ENCODE data around the gene ZDHHC9. TPM values are rescaled to one million over a fixed set of nuclear protein-coding genes. Genes with fewer than 3 reads are reported as not detected.

Gene ZDHHC9
- total and polyA plus RNA-seq, 9 of the 15 experiments (the other 6 are each of a cell fraction or from before 2014, with no cell fraction given): 6.8 to 22.4 (median 9.1) TPM

- Histone ChIP-seq H3K27ac (ENCODE audit: extremely low read depth, low read depth, low read length) (no peak overlapping the region), H3K9ac (ENCODE audit: insufficient read depth in 1 of 2, low read depth in 2 of 2, low read length in 2 of 2) (no peak overlapping the region), H3K4me1 (replicated peaks in 1 of 2; ENCODE audit: control insufficient read depth in 2 of 2, insufficient read depth in 2 of 2, low read length in 2 of 2) (peaks cover 0 to 5% of the 10 kb centered on the region in 2 experiments; a peak in 1 of 5 replicates), H3K79me2 (ENCODE audit: control insufficient read depth, insufficient read depth, low read length) (no peaks in the 10 kb centered on the region), H3K9me3 (replicated peaks; ENCODE audit: control insufficient read depth, insufficient read depth, low read depth, low read length) (no peaks in the 10 kb centered on the region), H3K9me1 (ENCODE audit: control insufficient read depth, insufficient read depth, low read length) (peaks cover 2% of the 10 kb centered on the region), H3K27me3 (ENCODE audit: control insufficient read depth in 2 of 2, insufficient read depth in 2 of 2, low read length in 2 of 2) (no peaks in the 10 kb centered on the region), H3K4me2 (ENCODE audit: insufficient read depth, low read length) (no peak overlapping the region), H2AFZ (ENCODE audit: low read depth, low read length) (no peak overlapping the region), H3K4me3 (no peak overlapping the region), H4K20me1 (replicated peaks; ENCODE audit: control insufficient read depth, insufficient read depth, low read length) (no peaks in the 10 kb centered on the region), H3K36me3 (ENCODE audit: control insufficient read depth, insufficient read depth, low read length) (peaks cover 6% of the 10 kb centered on the region; the same call in 1 of the 3 replicates)
- BruUV-seq (replicated peaks): no TSS peak
- intact Hi-C loops (cut with micrococcal nuclease): no loop called here
- ATAC-seq (no peak), FAIRE-seq (no peak), DNase-seq (ENCODE audit: extremely low read depth in 1 of 4, low spot score in 3 of 4) (no peak)
- in situ Hi-C loops (cut with MboI): no loop called here
- CTCF ChIA-PET (ENCODE audit: low intra/inter-chr PET ratio): no interaction called here
- WGBS (ENCODE audit: insufficient coverage, low coverage, missing lambda C conversion rate): 66% methylated on average over 3 of the region's 4 CpGs
- POLR2A ChIA-PET: interaction anchor here (0.6 kb wide), 2 partner anchors 14 to 87 kb away, joined by 3 to 4 read pairs; no protein-coding TSS in a partner anchor
- no peak for TF ChIP-seq ZNF143 (CRISPR knock-in tag; IDR thresholded peaks at IDR 0.05)
- TF ChIP-seq TAF15 (IDR thresholded peaks at IDR 0.05; ENCODE audit: low read depth, low read length): no peak
- no peak for TF ChIP-seq ZFP1 (CRISPR knock-in tag; IDR thresholded peaks at IDR 0.05)
- no peak for TF ChIP-seq MBD2 (IDR thresholded peaks at IDR 0.05; ENCODE audit: borderline replicate concordance, low read depth)
- no peak for TF ChIP-seq NR4A1 (CRISPR knock-in tag; IDR thresholded peaks at IDR 0.05)
- no peak for TF ChIP-seq NR4A1 (tag; IDR thresholded peaks at IDR 0.05)
- TF ChIP-seq, protein P1, sequence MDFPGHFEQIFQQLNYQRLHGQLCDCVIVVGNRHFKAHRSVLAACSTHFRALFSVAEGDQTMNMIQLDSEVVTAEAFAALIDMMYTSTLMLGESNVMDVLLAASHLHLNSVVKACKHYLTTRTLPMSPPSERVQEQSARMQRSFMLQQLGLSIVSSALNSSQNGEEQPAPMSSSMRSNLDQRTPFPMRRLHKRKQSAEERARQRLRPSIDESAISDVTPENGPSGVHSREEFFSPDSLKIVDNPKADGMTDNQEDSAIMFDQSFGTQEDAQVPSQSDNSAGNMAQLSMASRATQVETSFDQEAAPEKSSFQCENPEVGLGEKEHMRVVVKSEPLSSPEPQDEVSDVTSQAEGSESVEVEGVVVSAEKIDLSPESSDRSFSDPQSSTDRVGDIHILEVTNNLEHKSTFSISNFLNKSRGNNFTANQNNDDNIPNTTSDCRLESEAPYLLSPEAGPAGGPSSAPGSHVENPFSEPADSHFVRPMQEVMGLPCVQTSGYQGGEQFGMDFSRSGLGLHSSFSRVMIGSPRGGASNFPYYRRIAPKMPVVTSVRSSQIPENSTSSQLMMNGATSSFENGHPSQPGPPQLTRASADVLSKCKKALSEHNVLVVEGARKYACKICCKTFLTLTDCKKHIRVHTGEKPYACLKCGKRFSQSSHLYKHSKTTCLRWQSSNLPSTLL (IDR thresholded peaks at IDR 0.05): no peak
- TF ChIP-seq THRB (CRISPR knock-in tag; conservative IDR thresholded peaks at IDR 0.05): no peak
- TF ChIP-seq ZNF76 (CRISPR knock-in tag; IDR thresholded peaks at IDR 0.05; ENCODE audit: borderline replicate concordance): no peak
These were observed 46.3 kb downstream of the ZDHHC9 start for GRCh38 chrX:129797251-129797906.

Data from K562 (cell line).